GM18520 (cell line): ENCODE data around the gene ARHGEF28.

Source experiments
- ATAC-seq: cut with Tn5 transposase; IDR thresholded peaks from one replicate; pipeline ENCODE4 v1.9.1; 2021; ENCODE audit not compliant: unreplicated experiment

Gene ARHGEF28

GRCh38 chr5:73954381-73954780, 328.4 kb downstream of the ARHGEF28 start:
- no peak for ATAC-seq

DNA sequence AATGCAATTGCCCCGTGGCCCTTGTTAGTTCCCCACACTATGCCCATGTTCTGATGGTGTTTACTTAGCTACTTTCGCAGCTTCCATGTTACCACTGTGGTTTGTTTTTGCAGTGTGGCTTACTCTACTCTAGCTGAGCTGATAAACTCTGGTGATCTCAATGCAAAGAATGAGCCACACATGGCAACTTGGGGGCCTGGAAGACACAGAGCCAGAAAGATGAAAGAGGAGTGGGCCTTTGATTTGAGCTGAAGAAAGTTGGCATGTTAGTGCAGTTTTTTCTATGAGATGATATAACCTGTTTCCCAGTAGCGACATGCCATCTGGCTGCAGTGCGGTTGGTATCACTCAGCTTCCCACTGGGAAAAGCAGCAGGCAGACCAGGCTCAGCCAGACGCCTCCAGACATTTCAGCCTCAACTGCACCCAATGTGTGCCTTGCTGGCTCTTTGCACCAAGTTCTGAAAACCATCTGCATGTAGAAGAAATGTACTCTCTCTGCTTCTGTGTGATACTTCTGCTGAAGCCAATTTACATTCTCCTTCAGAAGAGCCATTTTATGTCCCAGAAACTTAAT, 329.4 kb downstream of the ARHGEF28 start:
- ATAC-seq = no peak

DNA sequence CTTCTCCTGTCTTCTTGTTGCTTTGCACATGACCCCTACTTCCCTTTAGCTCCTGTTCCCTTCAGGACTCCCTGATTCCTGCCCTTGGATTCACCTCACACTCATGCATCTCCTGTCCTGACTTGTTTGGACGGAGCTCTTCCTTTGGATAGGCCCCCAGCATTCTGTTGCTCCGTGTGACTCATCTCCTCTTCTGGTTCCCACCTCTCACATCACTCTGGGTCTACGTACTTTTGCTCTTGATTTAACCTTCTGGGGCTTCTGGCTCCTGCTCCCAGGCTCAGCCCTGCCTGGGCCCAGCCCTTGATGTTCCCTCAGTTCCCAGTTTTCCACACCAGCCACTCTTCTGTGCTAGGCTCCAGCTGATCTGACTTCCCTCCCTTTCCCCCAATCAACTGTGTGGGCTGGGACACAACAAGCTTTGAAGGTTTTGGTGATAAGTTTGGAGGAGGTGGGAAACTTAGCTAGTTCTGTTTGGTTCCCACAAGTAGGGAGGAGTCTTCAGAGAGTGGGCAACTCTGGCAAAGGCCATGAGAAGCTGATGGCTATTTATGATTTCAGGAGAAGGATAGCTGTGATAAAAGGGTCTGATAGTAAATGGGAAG, 331.5 kb downstream of the ARHGEF28 start:
- ATAC-seq = no peak

DNA sequence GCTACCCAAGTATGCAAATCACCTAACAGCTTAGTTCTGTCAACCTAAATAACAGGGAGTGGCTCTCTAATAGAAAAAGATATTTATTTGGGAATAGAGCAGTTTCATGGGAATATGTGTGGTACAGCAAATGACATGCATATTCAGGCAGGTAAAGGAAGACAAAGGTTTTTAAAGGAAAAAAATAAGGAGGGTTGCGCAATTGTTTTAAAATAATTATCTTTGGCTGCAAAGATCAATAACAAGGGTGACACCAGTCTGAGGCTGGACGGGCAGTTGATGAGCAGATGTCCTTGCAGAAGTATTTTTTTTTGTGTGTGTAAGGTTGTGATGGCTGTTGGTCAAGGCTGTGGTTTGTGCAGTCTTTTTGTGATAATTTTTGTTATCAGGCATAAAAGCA, 332.0 kb downstream of the ARHGEF28 start:
- ATAC-seq = no peak

DNA sequence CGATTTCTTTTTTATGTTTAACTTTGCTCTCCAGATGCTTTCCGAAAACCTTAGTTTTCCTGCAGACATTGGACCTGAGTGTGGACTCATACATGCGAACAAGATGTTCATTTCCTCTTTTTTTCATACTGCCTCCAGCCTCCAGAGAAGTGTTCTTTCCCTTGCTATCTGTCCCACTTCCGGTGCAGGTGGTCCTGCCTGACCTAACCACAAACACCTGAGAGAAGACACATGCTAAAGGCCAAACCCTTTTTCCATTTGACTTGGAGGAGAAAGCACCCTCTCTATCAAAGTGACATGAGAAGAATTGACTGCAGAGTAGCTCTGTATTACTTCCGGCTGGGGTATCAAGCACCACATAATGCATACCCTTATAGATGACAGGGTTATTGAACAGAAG, 334.0 kb downstream of the ARHGEF28 start:
- ATAC-seq = peak; percentile 48

- no peak for ATAC-seq
These were observed 334.4 kb downstream of the ARHGEF28 start for GRCh38 chr5:73960426-73960825.

- ATAC-seq = no peak
These were observed 336.9 kb downstream of the ARHGEF28 start for GRCh38 chr5:73962801-73963425.

- ATAC-seq = no peak
These were observed 338.4 kb downstream of the ARHGEF28 start for GRCh38 chr5:73964352-73964865.

GRCh38 chr5:73966451-73966850, 340.5 kb downstream of the ARHGEF28 start:
- no peak for ATAC-seq

- no peak for ATAC-seq
These were observed 341.4 kb downstream of the ARHGEF28 start for GRCh38 chr5:73967347-73967746.

- ATAC-seq = no peak
These were observed 342.2 kb downstream of the ARHGEF28 start for GRCh38 chr5:73968246-73968645.

GRCh38 chr5:73968729-73969128, 342.7 kb downstream of the ARHGEF28 start:
- ATAC-seq = no peak

- no peak for ATAC-seq
These were observed 343.4 kb downstream of the ARHGEF28 start for GRCh38 chr5:73969195-73970036.

DNA sequence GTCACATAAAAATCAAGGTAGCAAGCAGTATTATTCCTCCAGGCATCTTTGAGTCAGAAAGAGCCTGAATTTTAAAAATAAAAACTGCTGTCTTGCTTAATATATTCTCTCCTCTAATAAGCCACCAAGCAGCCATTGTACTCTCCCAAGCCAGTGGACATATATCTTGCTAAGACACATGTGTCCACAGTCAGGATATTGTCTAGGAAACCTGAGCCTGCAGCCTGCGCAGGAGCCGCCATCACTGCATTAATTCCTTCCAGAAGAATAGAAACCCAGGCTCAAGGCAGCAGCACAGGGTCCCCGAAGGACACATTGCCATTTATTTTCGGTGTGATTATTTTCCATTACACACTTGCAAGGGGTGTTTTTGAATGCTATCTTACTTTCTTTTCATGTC, 345.3 kb downstream of the ARHGEF28 start:
- no peak for ATAC-seq

DNA sequence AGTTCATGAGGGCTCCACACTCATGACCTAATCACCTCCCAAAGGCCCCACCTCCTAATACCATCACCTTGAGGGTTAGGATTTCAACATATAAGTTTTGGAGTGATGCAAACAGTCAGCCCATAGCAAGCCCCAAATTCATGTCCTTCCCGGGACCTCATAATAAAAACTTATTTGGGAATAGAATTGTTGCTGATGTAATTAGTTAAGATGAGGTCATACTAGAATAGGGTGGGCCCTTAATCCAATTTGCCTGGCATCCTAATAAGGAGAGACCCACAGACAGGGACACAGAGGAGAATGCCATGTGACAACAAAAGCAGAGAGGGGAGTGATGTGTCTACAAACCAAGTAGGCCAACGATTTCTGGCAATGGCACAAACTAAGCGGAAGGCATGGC, 347.1 kb downstream of the ARHGEF28 start:
- ATAC-seq = no peak

DNA sequence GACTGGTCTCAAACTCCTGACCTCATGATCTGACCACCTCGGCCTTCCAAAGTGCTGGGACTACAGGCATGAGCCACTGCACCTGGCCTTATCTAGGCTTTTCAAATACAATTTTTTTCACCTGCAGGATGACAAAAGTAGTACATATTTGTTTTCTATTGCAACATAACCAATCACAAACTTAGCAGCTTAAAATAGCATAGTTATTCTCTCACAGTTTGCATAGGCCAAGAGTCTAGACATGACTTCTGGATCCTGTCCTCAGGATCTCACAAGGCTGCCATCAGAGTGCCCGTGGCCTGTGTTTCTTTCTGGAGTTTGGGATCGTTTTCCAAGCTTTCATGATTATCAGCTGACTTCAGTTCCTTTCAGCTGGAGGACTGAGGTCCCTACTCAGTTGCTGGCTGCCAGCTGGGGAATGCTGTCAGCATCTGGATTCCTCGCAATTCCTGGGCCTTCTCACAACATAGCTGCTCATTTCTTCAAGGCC, 348.9 kb downstream of the ARHGEF28 start:
- no peak for ATAC-seq

GRCh38 chr5:73975845-73976244, 349.8 kb downstream of the ARHGEF28 start:
- no peak for ATAC-seq

DNA sequence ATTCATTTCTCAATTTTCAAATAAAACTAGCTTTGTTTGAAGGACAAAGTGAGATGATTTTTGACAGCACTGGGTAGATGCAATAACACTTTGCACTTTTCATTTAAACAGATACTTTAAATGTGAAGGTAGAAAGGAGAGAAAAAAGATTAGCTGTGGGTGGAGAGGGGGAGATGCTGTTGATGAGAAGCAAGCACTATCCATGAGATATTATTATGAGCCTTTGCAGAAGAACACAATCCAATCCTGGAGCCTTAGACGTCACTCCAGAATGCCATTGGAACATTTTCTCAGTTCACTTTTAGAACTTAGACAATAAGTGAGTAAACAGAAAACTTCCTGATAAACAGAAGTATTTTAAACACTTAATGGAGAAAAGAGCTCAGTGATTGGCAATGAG, 351.1 kb downstream of the ARHGEF28 start:
- no peak for ATAC-seq

DNA sequence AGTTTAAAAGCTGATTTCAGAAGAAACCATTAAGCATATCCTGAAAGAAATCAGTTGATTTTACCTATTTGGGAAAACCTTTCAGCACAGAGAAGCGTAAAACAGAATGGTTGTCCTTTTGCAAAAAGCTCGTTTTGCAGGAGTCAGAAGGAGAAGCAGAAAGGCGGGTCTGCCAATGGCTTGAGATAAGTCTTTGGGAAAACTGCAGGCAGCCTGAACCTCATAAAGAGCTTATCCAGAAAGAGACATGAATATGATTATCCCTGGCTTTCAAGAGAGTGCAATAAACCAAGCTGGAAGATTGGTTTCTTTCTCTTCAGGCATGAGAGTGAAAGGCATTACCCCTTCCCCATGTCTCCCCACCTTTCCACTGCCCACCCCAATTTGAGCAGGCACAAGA, 353.3 kb downstream of the ARHGEF28 start:
- ATAC-seq = no peak

GRCh38 chr5:73981704-73982103, 355.7 kb downstream of the ARHGEF28 start:
- ATAC-seq = no peak

- ATAC-seq = no peak
These were observed 357.6 kb downstream of the ARHGEF28 start for GRCh38 chr5:73983644-73984043.
